ENCODE results near the gene CHPT1.
"Not testable (repeated sequence)": the region's sequence is repeated elsewhere in the genome, so short reads cannot be mapped to it uniquely, and the experiment has no call there.

Gene CHPT1

DNA sequence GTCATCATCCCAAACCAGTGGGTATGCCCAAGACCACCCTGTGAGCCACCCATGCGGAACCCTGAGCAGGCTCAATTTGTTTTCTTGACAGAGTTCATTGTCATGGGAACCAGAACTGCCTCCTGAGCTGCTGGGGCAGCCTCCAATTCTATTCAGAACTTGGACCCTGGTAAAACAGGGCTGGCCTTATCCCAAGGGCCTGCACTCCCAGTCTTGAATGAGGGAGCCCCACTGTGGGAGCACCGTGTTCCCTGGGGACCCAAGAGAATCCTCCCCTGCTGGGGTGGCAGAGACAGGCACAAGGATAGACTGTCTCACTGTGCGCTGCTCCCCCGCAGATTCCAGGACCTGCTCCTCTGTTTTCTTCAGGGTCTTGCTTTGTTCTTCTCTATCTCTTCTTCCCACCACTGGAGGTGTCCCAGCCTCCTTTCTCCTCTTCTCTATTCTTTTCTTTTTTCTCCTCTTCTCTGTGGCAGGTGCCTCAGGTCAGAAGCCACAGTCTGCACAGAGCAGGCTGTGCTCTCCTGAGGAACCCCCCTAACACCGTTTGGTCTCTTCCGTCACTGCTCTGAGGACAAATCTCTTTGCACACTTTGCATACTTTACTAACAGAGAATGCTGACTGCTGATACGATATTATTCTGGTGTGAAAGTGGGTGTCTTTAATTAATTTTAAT, 31.2 kb upstream of the CHPT1 start:
- H3K9me3 ChIP-seq (ENCODE audit: control insufficient read depth, insufficient read depth, low read length), result no peaks in the 10 kb centered on the region
- H3K4me1 ChIP-seq (ENCODE audit: control insufficient read depth, insufficient read depth, low read length), result peaks cover 10% of the 10 kb centered on the region
- no peak overlapping the region for H3K9ac ChIP-seq (ENCODE audit: low read depth, low read length)
- no peaks in the 10 kb centered on the region for H3K27me3 ChIP-seq (ENCODE audit: control insufficient read depth, insufficient read depth, low read length)
- H3K4me3 ChIP-seq (ENCODE audit: low read depth, low read length), result no peak overlapping the region
- H3K36me3 ChIP-seq (ENCODE audit: control insufficient read depth, insufficient read depth, low read length), result no peaks in the 10 kb centered on the region

DNA sequence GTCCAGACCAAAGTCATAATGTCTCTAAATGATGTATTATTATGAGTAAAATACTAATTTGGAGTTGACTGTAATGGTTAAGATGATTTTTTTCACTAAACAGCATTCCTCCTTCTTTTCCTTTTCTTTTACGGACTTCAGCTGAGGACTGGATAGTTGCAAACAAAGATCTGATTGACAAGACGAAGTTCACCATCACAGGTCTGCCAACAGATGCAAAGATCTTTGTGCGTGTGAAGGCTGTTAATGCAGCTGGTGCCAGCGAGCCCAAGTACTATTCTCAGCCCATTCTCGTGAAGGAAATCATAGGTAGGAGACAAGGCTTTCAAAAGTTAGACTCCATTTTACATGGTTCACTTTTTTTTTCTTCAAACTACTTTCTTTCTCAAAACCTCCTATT, 29.8 kb upstream of the CHPT1 start:
- no peak overlapping the region for H3K4me3 ChIP-seq (ENCODE audit: low read depth, low read length)
- H3K27me3 ChIP-seq (ENCODE audit: control insufficient read depth, insufficient read depth, low read length), result no peaks in the 10 kb centered on the region
- no peak overlapping the region for H3K9ac ChIP-seq (ENCODE audit: low read depth, low read length)
- H3K36me3 ChIP-seq (ENCODE audit: control insufficient read depth, insufficient read depth, low read length), result no peaks in the 10 kb centered on the region
- peaks cover 10% of the 10 kb centered on the region for H3K4me1 ChIP-seq (ENCODE audit: control insufficient read depth, insufficient read depth, low read length)
- H3K9me3 ChIP-seq (ENCODE audit: control insufficient read depth, insufficient read depth, low read length), result no peaks in the 10 kb centered on the region

DNA sequence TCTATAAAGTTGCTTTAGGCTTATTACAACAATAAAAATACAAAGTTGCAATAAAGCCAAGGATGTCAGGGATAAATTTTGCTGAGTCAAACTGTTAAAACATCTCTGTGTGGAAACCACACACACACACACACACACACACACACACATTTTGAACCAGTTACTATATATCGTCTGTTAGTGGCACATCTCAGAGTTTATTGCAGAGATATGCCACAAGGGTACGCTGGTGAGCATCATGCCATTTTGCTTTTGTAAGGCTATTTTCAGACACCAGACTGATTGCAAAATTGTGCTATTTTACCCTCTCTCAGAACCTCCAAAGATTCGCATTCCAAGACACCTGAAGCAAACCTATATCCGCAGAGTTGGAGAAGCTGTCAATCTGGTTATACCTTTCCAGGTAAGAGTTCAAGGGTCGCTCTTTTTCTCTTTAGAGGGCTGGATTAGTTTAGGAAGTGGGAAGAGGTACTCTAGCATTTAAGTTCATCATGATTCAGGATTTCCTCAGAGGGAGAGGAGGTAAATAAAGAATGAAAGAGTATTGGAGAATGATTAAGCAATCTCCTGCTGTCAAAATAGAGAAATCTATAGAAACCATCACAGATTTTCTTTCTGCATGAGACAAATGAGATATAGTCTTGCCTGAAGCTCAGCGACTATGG, 27.3 kb upstream of the CHPT1 start:
- Histone ChIP-seq H3K9me3 (ENCODE audit: control insufficient read depth, insufficient read depth, low read length) (no peaks in the 10 kb centered on the region), H3K9ac (ENCODE audit: low read depth, low read length) (no peak overlapping the region), H3K36me3 (ENCODE audit: control insufficient read depth, insufficient read depth, low read length) (no peaks in the 10 kb centered on the region), H3K4me1 (ENCODE audit: control insufficient read depth, insufficient read depth, low read length) (peaks cover 4% of the 10 kb centered on the region), H3K4me3 (ENCODE audit: low read depth, low read length) (no peak overlapping the region), H3K27me3 (ENCODE audit: control insufficient read depth, insufficient read depth, low read length) (no peaks in the 10 kb centered on the region)

DNA sequence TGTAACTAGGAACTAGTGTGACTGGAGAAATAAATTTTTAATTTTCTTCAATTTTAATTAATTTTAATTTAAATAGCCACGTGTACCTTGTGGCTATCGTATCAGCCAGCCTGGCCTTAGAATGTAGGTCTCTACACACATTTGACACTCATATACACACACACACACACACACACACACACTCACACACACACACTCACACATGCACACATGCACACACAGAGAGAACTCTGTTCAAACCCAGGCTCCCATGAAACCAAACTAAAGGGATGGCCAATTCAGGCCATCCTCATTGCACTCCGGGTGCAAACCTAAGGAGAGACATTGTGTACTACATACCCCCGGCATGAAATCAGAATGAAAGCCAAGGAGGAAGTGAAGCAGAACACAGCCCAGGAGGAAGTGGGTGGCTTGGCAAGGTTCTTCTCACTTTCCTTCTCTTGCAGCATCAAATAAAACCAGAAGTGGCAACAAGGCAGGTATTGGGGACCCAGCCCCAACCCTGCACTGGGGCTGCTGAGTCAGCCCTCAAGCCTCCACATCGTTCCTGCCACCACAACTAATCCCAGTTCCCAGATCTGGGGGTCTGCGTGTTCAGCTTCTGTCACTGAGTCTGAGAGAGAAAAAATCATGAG, 26.2 kb upstream of the CHPT1 start:
- no peak overlapping the region for H3K4me3 ChIP-seq (ENCODE audit: low read depth, low read length)
- no peaks in the 10 kb centered on the region for H3K27me3 ChIP-seq (ENCODE audit: control insufficient read depth, insufficient read depth, low read length)
- no peaks in the 10 kb centered on the region for H3K9me3 ChIP-seq (ENCODE audit: control insufficient read depth, insufficient read depth, low read length)
- no peaks in the 10 kb centered on the region for H3K4me1 ChIP-seq (ENCODE audit: control insufficient read depth, insufficient read depth, low read length)
- no peak overlapping the region for H3K9ac ChIP-seq (ENCODE audit: low read depth, low read length)
- H3K36me3 ChIP-seq (ENCODE audit: control insufficient read depth, insufficient read depth, low read length), result no peaks in the 10 kb centered on the region

DNA sequence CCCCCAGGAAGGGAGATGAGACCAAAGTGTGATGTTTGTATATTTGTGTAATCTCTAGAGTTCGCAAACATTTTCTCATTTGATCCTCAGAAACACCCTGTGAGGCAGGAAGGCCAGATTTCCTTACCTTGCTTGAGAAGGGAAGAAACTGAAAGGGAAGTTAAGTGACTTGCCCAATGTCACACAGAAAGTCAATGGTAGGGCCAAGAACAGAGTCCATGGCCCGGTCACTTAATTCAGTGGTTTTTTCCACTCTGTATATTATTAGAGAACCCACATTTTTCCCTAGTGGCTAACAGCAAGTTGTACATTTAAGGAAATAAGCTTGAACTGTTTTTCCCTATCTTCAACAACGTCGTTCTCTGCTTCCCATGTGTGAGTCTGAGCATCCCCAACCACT, 25.6 kb upstream of the CHPT1 start:
- no peaks in the 10 kb centered on the region for H3K36me3 ChIP-seq (ENCODE audit: control insufficient read depth, insufficient read depth, low read length)
- H3K9me3 ChIP-seq (ENCODE audit: control insufficient read depth, insufficient read depth, low read length), result no peaks in the 10 kb centered on the region
- H3K27me3 ChIP-seq (ENCODE audit: control insufficient read depth, insufficient read depth, low read length), result no peaks in the 10 kb centered on the region
- no peak overlapping the region for H3K9ac ChIP-seq (ENCODE audit: low read depth, low read length)
- H3K4me3 ChIP-seq (ENCODE audit: low read depth, low read length), result no peak overlapping the region
- no peaks in the 10 kb centered on the region for H3K4me1 ChIP-seq (ENCODE audit: control insufficient read depth, insufficient read depth, low read length)

DNA sequence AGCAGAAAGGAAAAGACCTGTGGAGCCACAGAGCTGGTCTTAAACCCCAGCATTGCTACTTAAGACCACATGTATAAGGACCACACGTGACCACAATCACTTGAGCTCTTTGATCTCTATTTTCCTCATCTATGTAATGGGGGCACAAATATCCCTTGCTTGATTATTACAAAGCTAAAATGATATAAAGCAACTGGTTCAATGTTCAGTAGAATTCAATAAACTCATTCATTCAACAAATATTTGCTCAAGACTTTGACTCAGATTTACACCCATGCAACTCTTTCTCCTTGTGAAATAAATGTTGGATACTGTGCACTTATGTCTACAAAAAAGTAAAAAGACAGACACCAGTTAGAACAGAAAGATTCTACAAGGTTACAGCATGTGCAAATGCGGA, 21.9 kb upstream of the CHPT1 start:
- Histone ChIP-seq H3K9me3 (ENCODE audit: control insufficient read depth, insufficient read depth, low read length) (no peaks in the 10 kb centered on the region), H3K4me3 (ENCODE audit: low read depth, low read length) (no peak overlapping the region), H3K9ac (ENCODE audit: low read depth, low read length) (no peak overlapping the region), H3K36me3 (ENCODE audit: control insufficient read depth, insufficient read depth, low read length) (no peaks in the 10 kb centered on the region), H3K4me1 (ENCODE audit: control insufficient read depth, insufficient read depth, low read length) (no peaks in the 10 kb centered on the region), H3K27me3 (ENCODE audit: control insufficient read depth, insufficient read depth, low read length) (no peaks in the 10 kb centered on the region)

DNA sequence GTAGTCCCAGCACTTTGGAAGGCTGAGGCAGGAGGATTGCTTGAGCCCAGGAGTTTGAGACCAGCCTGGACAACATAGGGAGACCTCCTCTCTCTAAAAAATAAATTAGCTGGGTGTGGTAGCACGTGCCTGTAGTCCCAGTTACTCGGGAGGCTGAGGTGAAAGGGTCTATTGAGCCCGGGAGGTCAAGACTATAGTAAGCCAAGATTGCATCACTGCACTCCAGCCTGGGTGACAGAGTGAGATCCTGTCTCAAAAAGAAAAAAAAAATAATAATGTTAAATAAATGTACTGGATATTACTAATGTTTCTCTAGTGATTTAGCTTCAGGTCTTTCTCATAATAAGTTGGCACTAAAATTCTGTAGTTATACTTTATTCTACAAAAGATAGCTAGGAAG, 20.9 kb upstream of the CHPT1 start:
- H3K9ac ChIP-seq (ENCODE audit: low read depth, low read length); H3K27me3 ChIP-seq (ENCODE audit: control insufficient read depth, insufficient read depth, low read length); H3K36me3 ChIP-seq (ENCODE audit: control insufficient read depth, insufficient read depth, low read length); H3K4me1 ChIP-seq (ENCODE audit: control insufficient read depth, insufficient read depth, low read length); H3K4me3 ChIP-seq (ENCODE audit: low read depth, low read length); H3K9me3 ChIP-seq (ENCODE audit: control insufficient read depth, insufficient read depth, low read length): not testable (repeated sequence)

DNA sequence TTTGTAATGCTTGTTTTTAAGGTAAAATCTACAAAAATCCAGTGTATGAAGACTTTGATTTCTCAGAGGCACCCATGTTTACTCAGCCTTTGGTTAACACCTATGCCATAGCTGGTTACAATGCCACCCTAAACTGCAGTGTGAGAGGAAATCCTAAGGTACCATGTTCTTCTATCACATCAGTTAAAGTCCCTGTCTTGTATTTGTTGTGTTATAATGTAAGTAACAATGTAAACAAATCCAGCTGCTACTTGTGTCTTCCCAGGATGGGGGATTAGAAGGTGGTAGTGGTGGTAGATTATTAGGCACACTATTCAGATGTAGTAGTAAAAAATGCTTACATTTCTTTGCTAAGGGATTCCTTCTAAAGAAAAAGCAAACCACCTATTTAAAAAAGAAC, 19.4 kb upstream of the CHPT1 start:
- Histone ChIP-seq H3K4me3 (ENCODE audit: low read depth, low read length) (no peak overlapping the region), H3K27me3 (ENCODE audit: control insufficient read depth, insufficient read depth, low read length) (no peaks in the 10 kb centered on the region), H3K9me3 (ENCODE audit: control insufficient read depth, insufficient read depth, low read length) (no peaks in the 10 kb centered on the region), H3K36me3 (ENCODE audit: control insufficient read depth, insufficient read depth, low read length) (no peaks in the 10 kb centered on the region), H3K4me1 (ENCODE audit: control insufficient read depth, insufficient read depth, low read length) (no peaks in the 10 kb centered on the region), H3K9ac (ENCODE audit: low read depth, low read length) (no peak overlapping the region)

DNA sequence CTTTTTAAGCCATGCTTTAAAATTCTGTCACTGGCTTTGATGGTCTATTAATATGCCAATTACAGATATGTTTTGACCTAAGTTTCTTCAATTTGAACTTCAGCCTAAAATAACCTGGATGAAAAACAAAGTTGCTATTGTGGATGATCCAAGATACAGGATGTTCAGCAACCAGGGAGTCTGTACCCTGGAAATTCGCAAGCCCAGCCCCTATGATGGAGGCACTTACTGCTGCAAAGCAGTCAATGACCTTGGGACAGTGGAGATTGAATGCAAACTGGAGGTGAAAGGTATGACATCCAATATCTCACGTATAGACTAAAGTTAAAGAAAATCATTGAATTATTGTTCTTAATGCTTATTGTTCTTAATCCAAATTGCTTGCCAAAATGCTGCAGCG, 17.2 kb upstream of the CHPT1 start:
- no peaks in the 10 kb centered on the region for H3K36me3 ChIP-seq (ENCODE audit: control insufficient read depth, insufficient read depth, low read length)
- H3K4me3 ChIP-seq (ENCODE audit: low read depth, low read length), result no peak overlapping the region
- H3K4me1 ChIP-seq (ENCODE audit: control insufficient read depth, insufficient read depth, low read length), result peaks cover 7% of the 10 kb centered on the region
- no peak overlapping the region for H3K9ac ChIP-seq (ENCODE audit: low read depth, low read length)
- H3K9me3 ChIP-seq (ENCODE audit: control insufficient read depth, insufficient read depth, low read length), result no peaks in the 10 kb centered on the region
- H3K27me3 ChIP-seq (ENCODE audit: control insufficient read depth, insufficient read depth, low read length), result no peaks in the 10 kb centered on the region

DNA sequence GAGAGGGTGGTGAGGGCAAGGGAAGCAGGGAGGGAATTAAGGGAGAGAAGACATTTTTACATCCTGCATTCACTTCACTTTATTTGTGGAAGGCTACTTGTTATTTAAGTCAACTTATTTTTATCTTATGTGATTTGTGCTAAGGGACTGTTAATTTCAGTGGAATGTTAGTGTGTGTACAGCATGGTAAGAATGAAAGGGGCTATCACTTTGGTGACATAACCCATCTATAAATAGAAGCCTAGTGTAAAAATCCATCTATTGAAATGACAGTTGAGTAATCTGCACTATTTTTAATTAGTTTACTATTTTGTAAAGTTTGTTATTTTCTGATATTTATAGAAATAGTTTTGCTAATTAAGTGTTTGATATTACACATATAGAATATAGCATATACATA, 16.8 kb upstream of the CHPT1 start:
- H3K4me1 ChIP-seq (ENCODE audit: control insufficient read depth, insufficient read depth, low read length), result peaks cover 9% of the 10 kb centered on the region
- H3K4me3 ChIP-seq (ENCODE audit: low read depth, low read length), result no peak overlapping the region
- no peak overlapping the region for H3K9ac ChIP-seq (ENCODE audit: low read depth, low read length)
- H3K36me3 ChIP-seq (ENCODE audit: control insufficient read depth, insufficient read depth, low read length), result no peaks in the 10 kb centered on the region
- no peaks in the 10 kb centered on the region for H3K9me3 ChIP-seq (ENCODE audit: control insufficient read depth, insufficient read depth, low read length)
- H3K27me3 ChIP-seq (ENCODE audit: control insufficient read depth, insufficient read depth, low read length), result no peaks in the 10 kb centered on the region

DNA sequence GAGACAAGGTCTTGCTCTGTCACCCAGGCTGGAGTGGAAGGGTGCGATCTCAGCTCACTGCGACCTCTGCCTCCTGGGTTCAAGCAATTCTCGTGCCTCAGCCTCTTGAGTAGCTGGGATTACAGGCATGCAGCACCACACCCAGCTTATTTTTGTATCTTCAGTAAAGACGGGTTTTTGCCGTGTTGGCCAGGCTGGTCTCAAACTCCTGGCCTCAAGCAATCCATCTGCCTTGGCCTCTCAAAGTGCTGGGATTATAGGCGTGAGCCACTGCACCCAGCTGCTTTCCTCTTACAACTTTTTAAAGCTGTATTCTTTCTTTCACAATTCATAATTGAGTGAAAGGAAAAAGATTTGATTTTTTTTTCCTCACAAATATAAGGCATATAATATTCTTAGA, 15.8 kb upstream of the CHPT1 start:
- not testable (repeated sequence) for H3K9me3 ChIP-seq (ENCODE audit: control insufficient read depth, insufficient read depth, low read length); H3K4me1 ChIP-seq (ENCODE audit: control insufficient read depth, insufficient read depth, low read length); H3K9ac ChIP-seq (ENCODE audit: low read depth, low read length); H3K36me3 ChIP-seq (ENCODE audit: control insufficient read depth, insufficient read depth, low read length); H3K27me3 ChIP-seq (ENCODE audit: control insufficient read depth, insufficient read depth, low read length); H3K4me3 ChIP-seq (ENCODE audit: low read depth, low read length)

DNA sequence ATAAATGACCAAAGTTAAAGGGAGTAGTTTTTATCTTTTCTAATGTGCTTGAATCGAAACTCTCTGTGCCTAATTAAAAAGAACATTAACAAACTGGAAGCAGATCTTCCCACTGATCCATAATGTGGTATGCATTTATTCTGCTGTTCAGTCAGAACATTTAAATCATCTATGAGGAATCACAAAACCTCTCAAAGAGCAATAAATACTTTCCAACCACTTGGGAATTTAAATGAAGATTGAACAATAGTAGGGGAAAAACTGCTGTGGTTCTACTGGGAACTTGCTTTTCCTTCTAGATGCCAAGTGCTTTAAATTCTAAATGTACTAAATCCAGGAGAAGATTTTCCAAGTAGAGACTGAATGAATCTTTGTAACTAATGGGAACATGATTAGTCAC, 12.3 kb upstream of the CHPT1 start:
- Histone ChIP-seq H3K4me1 (ENCODE audit: control insufficient read depth, insufficient read depth, low read length) (peaks cover 9% of the 10 kb centered on the region), H3K4me3 (ENCODE audit: low read depth, low read length) (no peak overlapping the region), H3K36me3 (ENCODE audit: control insufficient read depth, insufficient read depth, low read length) (no peaks in the 10 kb centered on the region), H3K9me3 (ENCODE audit: control insufficient read depth, insufficient read depth, low read length) (no peaks in the 10 kb centered on the region), H3K9ac (ENCODE audit: low read depth, low read length) (no peak overlapping the region), H3K27me3 (ENCODE audit: control insufficient read depth, insufficient read depth, low read length) (no peaks in the 10 kb centered on the region)

Measured in iPS-15b (cell line).